Tibial nerve (tissue), 3 donors: Measurements from ENCODE around the gene PPM1H.

Experiments used
- EP300 ChIP-seq, 2 donors: sonication (generic); formaldehyde crosslinking; IDR thresholded peaks; one replicate each; pipeline ENCODE4 v1.6.1; 2017; ENCODE audit warnings: antibody characterized with exemption in 2 of 2, mild to moderate bottlenecking in 1 of 2
- POLR2A ChIP-seq, 2 donors: fragments of 450-650 bp; IDR thresholded peaks; one replicate each; pipeline ENCODE4 v1.6.1; 2017; ENCODE audit warnings: antibody characterized with exemption in 2 of 2, mild to moderate bottlenecking in 2 of 2, moderate library complexity in 2 of 2

- no peak for TF ChIP-seq EP300 (IDR thresholded peaks at IDR 0.05)
- TF ChIP-seq POLR2A (IDR thresholded peaks at IDR 0.05), result no peak
Measured at GRCh38 chr12:62931477-62931876, 3.5 kb downstream of the PPM1H start.
